ENCODE results near the gene PPIB.

GRCh38 chr15:64146520-64146884, 16.3 kb downstream of the PPIB start:
- TF ChIP-seq CTCF (conservative IDR thresholded peaks at IDR 0.05; ENCODE audit: low read depth, low read length): no peak
- no peak for TF ChIP-seq EZH2 (IDR thresholded peaks at IDR 0.05; ENCODE audit: borderline replicate concordance, low read depth, low read length, poor library complexity, severe bottlenecking)
